ENCODE data around the gene NME7. TPM values are rescaled to one million over a fixed set of nuclear protein-coding genes. Genes with fewer than 3 reads are reported as not detected.
"Not testable (repeated sequence)": the region's sequence is repeated elsewhere in the genome, so short reads cannot be mapped to it uniquely, and the experiment has no call there.

NME7 gene
- total and polyA plus RNA-seq, 3 experiments from 2014 or later, result 21.7 to 28.3 (median 25.3) TPM

DNA sequence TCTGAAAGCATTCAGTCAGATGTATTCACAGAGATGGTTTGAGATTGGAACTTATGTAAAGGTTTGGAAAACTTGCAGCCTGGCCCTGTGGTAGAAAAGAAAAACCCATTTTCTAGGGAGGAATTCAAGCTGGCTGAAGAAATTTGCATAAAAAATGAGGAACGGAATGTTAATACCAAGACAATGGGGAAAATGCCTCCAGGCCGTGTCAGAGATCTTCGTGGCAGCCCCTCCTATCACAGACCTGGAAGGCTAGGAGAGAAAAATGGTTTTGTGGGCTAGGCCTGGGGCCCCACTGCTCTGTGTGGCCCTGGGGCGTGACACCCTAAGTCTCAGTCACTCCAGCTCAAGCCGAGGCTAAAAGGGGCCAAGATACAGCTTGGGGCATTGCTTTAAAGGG lies 26.7 kb downstream of the NME7 start:
- CTCF ChIA-PET, result no interaction called here
- POLR2A ChIA-PET, result interaction anchor here (0.6 kb wide), 1 partner anchor 437 kb away, joined by 3 read pairs; no protein-coding TSS in a partner anchor
- Mint-ChIP-seq H3K9me3 (no peaks in the 10 kb centered on the region), H3K27me3 (no peaks in the 10 kb centered on the region), H3K36me3 (peaks cover 7 to 11% (median 10%) of the 10 kb centered on the region in 3 donors), H3K4me3 (no peak overlapping the region), H3K4me1 (peaks cover 5 to 19% (median 14%) of the 10 kb centered on the region in 3 donors), H3K27ac (peak overlapping the region in 1 of 8 donors; percentile 33)
- Histone ChIP-seq H3K27ac (ENCODE audit: low read depth, low read length) (no peak overlapping the region), H3K9me3 (ENCODE audit: low read length) (no peaks in the 10 kb centered on the region), H3K4me1 (ENCODE audit: insufficient read depth, low read length) (no peaks in the 10 kb centered on the region), H3K27me3 (ENCODE audit: insufficient read depth, low read length, poor library complexity, severe bottlenecking) (no peaks in the 10 kb centered on the region), H3K4me3 (ENCODE audit: low read length) (no peak overlapping the region), H3K36me3 (ENCODE audit: insufficient read depth, low read length) (no peaks in the 10 kb centered on the region)
- DNase-seq, result no peak

DNA sequence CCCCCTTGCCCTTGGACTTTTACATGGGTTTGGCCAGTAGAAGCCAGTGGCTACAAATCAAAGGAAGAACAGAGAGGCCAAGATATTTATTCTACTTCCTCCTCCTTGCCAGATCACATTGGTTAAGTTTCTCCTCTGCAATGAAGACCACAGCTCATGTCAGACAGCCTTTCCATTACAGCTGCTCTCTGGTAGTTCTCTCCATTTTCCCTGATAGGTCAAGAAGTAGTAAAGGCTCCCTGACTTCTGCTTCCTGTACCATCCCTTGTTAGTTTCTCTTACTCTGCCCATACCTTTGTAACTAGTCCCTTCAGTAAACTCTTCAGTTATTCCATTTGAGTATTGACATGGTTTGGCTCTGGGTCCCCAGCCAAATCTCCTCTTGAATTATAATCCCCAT lies 27.8 kb downstream of the NME7 start:
- peak overlapping the region in 2 of 8 donors; percentile 15 to 31 for H3K27ac Mint-ChIP-seq
- no peaks in the 10 kb centered on the region for H3K27me3 Mint-ChIP-seq
- peaks cover 5 to 20% (median 14%) of the 10 kb centered on the region in 3 donors for H3K4me1 Mint-ChIP-seq
- Histone ChIP-seq H3K36me3 (ENCODE audit: insufficient read depth, low read length) (no peaks in the 10 kb centered on the region), H3K4me1 (ENCODE audit: insufficient read depth, low read length) (no peaks in the 10 kb centered on the region), H3K4me3 (ENCODE audit: low read length) (no peak overlapping the region), H3K9me3 (ENCODE audit: low read length) (no peaks in the 10 kb centered on the region), H3K27me3 (ENCODE audit: insufficient read depth, low read length, poor library complexity, severe bottlenecking) (no peaks in the 10 kb centered on the region), H3K27ac (ENCODE audit: low read depth, low read length) (no peak overlapping the region)
- CTCF ChIA-PET, result no interaction called here
- DNase-seq, result no peak
- POLR2A ChIA-PET, result no interaction called here
- H3K36me3 Mint-ChIP-seq, result peaks cover 5 to 17% (median 15%) of the 10 kb centered on the region in 3 donors
- H3K9me3 Mint-ChIP-seq, result peaks cover 0 to 3% (median 0%) of the 10 kb centered on the region in 5 donors
- peak overlapping the region in 1 of 7 donors; percentile 13 for H3K4me3 Mint-ChIP-seq

DNA sequence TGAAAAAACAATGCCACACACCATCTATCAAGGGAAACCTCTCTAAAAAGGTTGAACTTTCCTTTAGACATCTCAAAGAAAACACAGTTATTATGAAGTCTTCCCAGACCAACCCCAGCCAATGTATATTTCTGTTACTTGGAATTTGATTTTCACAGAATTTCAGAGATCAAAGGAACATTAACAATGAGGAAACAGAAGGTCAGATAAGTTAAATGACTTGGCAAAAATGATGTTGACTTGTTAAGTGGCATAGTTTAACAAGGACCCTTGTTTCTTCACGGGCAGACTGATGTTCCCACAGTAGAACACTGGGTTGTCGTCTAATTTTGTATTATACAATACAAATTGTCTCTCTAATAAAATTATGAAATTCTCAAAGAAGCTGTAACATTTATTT lies 29.0 kb downstream of the NME7 start:
- Histone ChIP-seq H3K9me3 (ENCODE audit: low read length) (no peaks in the 10 kb centered on the region), H3K36me3 (ENCODE audit: insufficient read depth, low read length) (no peaks in the 10 kb centered on the region), H3K4me1 (ENCODE audit: insufficient read depth, low read length) (no peaks in the 10 kb centered on the region), H3K27me3 (ENCODE audit: insufficient read depth, low read length, poor library complexity, severe bottlenecking) (no peaks in the 10 kb centered on the region), H3K27ac (ENCODE audit: low read depth, low read length) (no peak overlapping the region), H3K4me3 (ENCODE audit: low read length) (no peak overlapping the region)
- no peaks in the 10 kb centered on the region for H3K27me3 Mint-ChIP-seq
- peak overlapping the region in 1 of 8 donors; percentile 38 for H3K27ac Mint-ChIP-seq
- ChIA-PET POLR2A (no interaction called here), CTCF (no interaction called here)
- H3K4me1 Mint-ChIP-seq, result peaks cover 8 to 32% (median 20%) of the 10 kb centered on the region in 3 donors
- peaks cover 0 to 4% (median 0%) of the 10 kb centered on the region in 5 donors for H3K9me3 Mint-ChIP-seq
- no peak overlapping the region for H3K4me3 Mint-ChIP-seq
- DNase-seq, result no peak
- H3K36me3 Mint-ChIP-seq, result peaks cover 5 to 26% (median 22%) of the 10 kb centered on the region in 3 donors

DNA sequence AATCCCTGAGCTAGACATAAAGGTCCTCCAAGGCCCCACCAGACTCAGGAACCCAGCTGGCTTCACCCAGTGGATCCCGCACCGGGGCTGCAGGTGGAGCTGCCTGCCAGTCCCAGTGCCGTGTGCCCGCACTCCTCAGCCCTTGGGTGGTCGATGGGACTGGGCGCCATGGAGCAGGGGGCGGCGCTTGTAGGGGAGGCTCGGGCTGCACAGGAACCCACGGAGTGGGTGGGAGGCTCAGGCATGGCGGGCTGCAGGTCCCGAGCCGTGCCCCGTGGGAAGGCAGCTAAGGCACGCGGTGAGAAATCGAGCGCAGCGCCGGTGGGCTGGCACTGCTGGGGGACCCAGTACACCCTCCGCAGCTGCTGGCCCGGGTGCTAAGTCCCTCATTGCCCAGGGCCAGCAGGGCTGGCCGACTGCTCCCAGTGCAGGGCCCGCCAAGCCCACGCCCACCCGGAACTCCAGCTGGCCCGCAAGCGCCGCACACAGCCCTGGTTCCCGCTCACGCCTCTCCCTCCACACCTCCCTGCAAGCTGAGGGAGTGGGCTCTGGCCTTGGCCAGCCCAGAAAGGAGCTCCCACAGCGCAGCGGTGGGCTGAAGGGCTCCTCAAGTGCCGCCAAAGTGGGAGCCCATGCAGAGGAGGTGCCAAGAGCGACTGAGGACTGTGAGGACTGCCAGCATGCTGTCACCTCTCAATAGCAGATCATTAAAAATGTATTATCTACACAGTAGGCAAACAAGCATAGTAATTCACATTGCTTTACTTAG lies 30.5 kb downstream of the NME7 start:
- H3K27ac Mint-ChIP-seq; H3K4me3 ChIP-seq (ENCODE audit: low read length); DNase-seq; H3K27me3 Mint-ChIP-seq; H3K36me3 ChIP-seq (ENCODE audit: insufficient read depth, low read length); H3K9me3 Mint-ChIP-seq; H3K9me3 ChIP-seq (ENCODE audit: low read length); H3K27ac ChIP-seq (ENCODE audit: low read depth, low read length); H3K4me1 ChIP-seq (ENCODE audit: insufficient read depth, low read length); POLR2A ChIA-PET; H3K4me3 Mint-ChIP-seq; H3K27me3 ChIP-seq (ENCODE audit: insufficient read depth, low read length, poor library complexity, severe bottlenecking): not testable (repeated sequence)
- H3K36me3 Mint-ChIP-seq, result peaks cover 9 to 32% (median 22%) of the 10 kb centered on the region in 3 donors
- CTCF ChIA-PET, result interaction anchor here (1.2 kb wide), 1 partner anchor 11 kb away, joined by 5 read pairs; no protein-coding TSS in a partner anchor
- peaks cover 11 to 33% (median 21%) of the 10 kb centered on the region in 3 donors for H3K4me1 Mint-ChIP-seq

DNA sequence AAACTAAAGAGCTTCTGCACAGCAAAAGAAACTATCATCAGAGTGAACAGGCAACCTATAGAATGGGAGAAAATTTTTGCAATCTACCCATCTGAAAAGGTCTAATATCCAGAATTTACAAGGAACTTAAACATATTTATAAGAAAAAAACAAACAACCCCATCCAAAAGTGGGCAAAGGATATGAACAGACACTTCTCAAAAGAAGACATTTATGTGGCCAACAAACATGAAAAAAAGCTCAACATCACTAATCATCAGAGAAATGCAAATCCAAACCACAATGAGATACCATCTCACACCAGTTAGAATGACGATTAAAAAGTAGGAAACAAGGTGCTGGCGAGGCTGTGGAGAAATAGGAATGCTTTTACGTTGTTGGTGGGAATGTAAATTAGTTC lies 32.9 kb downstream of the NME7 start:
- H3K4me1 ChIP-seq (ENCODE audit: insufficient read depth, low read length); H3K27ac Mint-ChIP-seq; DNase-seq; H3K27me3 Mint-ChIP-seq; H3K27me3 ChIP-seq (ENCODE audit: insufficient read depth, low read length, poor library complexity, severe bottlenecking); H3K36me3 ChIP-seq (ENCODE audit: insufficient read depth, low read length); POLR2A ChIA-PET; H3K9me3 ChIP-seq (ENCODE audit: low read length); H3K27ac ChIP-seq (ENCODE audit: low read depth, low read length); H3K4me3 Mint-ChIP-seq; H3K4me3 ChIP-seq (ENCODE audit: low read length): not testable (repeated sequence)
- peaks cover 5 to 22% (median 7%) of the 10 kb centered on the region in 5 donors for H3K9me3 Mint-ChIP-seq
- peaks cover 10 to 53% (median 23%) of the 10 kb centered on the region in 3 donors for H3K36me3 Mint-ChIP-seq
- peaks cover 10 to 27% (median 19%) of the 10 kb centered on the region in 3 donors for H3K4me1 Mint-ChIP-seq
- CTCF ChIA-PET, result interaction anchor here (1.4 kb wide), 1 partner anchor 14 kb away, joined by 3 read pairs; no protein-coding TSS in a partner anchor

DNA sequence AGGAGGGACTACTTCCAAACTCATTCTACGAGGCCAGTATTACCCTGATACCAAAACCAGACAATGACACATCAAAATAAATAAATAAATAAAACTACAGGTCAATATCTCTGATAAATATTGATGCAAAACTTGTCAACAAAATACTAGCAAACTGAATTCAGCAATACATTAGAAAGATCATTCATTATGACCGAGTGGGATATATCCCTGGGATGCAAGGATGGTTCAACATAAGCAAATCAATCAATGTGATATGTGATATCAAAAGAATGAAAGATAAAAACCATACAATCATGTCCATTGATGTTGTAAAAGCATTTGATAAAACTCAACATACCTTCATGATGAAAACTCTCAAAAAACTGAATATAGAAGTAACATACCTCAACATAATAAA lies 36.7 kb downstream of the NME7 start:
- POLR2A ChIA-PET, result no interaction called here
- Histone ChIP-seq H3K27me3 (ENCODE audit: insufficient read depth, low read length, poor library complexity, severe bottlenecking) (no peaks in the 10 kb centered on the region), H3K4me3 (ENCODE audit: low read length) (no peak overlapping the region), H3K4me1 (ENCODE audit: insufficient read depth, low read length) (peaks cover 6% of the 10 kb centered on the region), H3K27ac (ENCODE audit: low read depth, low read length) (no peak overlapping the region), H3K36me3 (ENCODE audit: insufficient read depth, low read length) (no peaks in the 10 kb centered on the region), H3K9me3 (ENCODE audit: low read length) (no peaks in the 10 kb centered on the region)
- peaks cover 12 to 33% (median 18%) of the 10 kb centered on the region in 5 donors for H3K9me3 Mint-ChIP-seq
- H3K4me3 Mint-ChIP-seq, result no peak overlapping the region
- no peak overlapping the region for H3K27ac Mint-ChIP-seq
- peaks cover 9 to 58% (median 21%) of the 10 kb centered on the region in 3 donors for H3K36me3 Mint-ChIP-seq
- no peak for DNase-seq
- H3K27me3 Mint-ChIP-seq, result no peaks in the 10 kb centered on the region
- peaks cover 11 to 33% (median 21%) of the 10 kb centered on the region in 3 donors for H3K4me1 Mint-ChIP-seq
- CTCF ChIA-PET, result no interaction called here

DNA sequence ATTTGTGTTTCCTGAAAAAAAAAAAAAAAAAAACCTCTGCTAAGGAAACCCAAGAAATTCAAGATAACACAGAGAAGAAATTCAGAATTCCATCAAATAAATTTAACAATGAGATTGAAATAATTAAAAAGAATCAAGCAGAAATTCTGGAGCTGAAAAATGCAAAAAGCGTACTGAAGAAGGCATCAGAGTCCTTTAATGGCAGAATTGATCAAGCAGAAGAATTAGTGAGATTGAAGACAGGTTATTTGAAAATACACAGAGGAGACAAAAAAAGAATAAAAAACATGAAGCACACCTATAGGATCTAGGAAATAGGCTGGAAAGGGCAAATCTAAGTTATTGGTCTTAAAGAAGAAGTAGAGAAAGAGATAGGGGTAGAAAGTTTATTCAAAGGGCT lies 38.2 kb downstream of the NME7 start:
- DNase-seq, result no peak
- Histone ChIP-seq H3K27ac (ENCODE audit: low read depth, low read length) (no peak overlapping the region), H3K27me3 (ENCODE audit: insufficient read depth, low read length, poor library complexity, severe bottlenecking) (no peaks in the 10 kb centered on the region), H3K36me3 (ENCODE audit: insufficient read depth, low read length) (no peaks in the 10 kb centered on the region), H3K9me3 (ENCODE audit: low read length) (no peaks in the 10 kb centered on the region), H3K4me3 (ENCODE audit: low read length) (no peak overlapping the region), H3K4me1 (ENCODE audit: insufficient read depth, low read length) (peaks cover 6% of the 10 kb centered on the region)
- POLR2A ChIA-PET, result no interaction called here
- H3K4me1 Mint-ChIP-seq, result peaks cover 12 to 28% (median 21%) of the 10 kb centered on the region in 3 donors
- peak overlapping the region in 1 of 8 donors; percentile 20 for H3K27ac Mint-ChIP-seq
- peaks cover 12 to 29% (median 18%) of the 10 kb centered on the region in 5 donors for H3K9me3 Mint-ChIP-seq
- no peak overlapping the region for H3K4me3 Mint-ChIP-seq
- H3K27me3 Mint-ChIP-seq, result no peaks in the 10 kb centered on the region
- CTCF ChIA-PET, result no interaction called here
- peaks cover 9 to 50% (median 11%) of the 10 kb centered on the region in 3 donors for H3K36me3 Mint-ChIP-seq

DNA sequence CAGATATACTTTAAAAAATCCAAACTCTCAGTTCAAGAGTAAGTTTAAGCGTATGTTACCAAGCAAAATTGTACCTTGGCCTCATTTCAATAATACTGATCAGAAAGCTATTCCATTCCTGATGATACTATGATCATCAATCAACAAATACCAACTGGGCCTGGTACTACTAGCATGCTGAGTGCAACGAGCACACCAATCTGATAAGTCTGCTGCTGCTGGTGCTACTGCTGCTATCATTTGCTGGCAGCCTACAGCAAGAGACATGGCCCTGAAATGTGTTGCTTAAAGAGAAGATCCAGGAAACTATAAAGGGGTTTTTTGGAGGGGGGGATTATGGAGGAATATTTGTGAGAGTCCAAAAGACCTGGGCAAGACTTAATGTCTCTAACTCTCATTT lies 39.7 kb downstream of the NME7 start:
- H3K36me3 Mint-ChIP-seq, result peaks cover 12 to 45% (median 13%) of the 10 kb centered on the region in 3 donors
- Histone ChIP-seq H3K27me3 (ENCODE audit: insufficient read depth, low read length, poor library complexity, severe bottlenecking) (no peaks in the 10 kb centered on the region), H3K36me3 (ENCODE audit: insufficient read depth, low read length) (no peaks in the 10 kb centered on the region), H3K4me1 (ENCODE audit: insufficient read depth, low read length) (peaks cover 6% of the 10 kb centered on the region), H3K27ac (ENCODE audit: low read depth, low read length) (no peak overlapping the region), H3K4me3 (ENCODE audit: low read length) (no peak overlapping the region), H3K9me3 (ENCODE audit: low read length) (no peaks in the 10 kb centered on the region)
- H3K27me3 Mint-ChIP-seq, result no peaks in the 10 kb centered on the region
- peaks cover 9 to 19% (median 14%) of the 10 kb centered on the region in 3 donors for H3K4me1 Mint-ChIP-seq
- ChIA-PET CTCF (no interaction called here), POLR2A (no interaction called here)
- peaks cover 12 to 29% (median 18%) of the 10 kb centered on the region in 5 donors for H3K9me3 Mint-ChIP-seq
- H3K4me3 Mint-ChIP-seq, result no peak overlapping the region
- DNase-seq, result no peak
- no peak overlapping the region for H3K27ac Mint-ChIP-seq

All from CD8-positive, alpha-beta memory T cell (primary cell).